Measurements from ENCODE around the gene METTL16.

DNA sequence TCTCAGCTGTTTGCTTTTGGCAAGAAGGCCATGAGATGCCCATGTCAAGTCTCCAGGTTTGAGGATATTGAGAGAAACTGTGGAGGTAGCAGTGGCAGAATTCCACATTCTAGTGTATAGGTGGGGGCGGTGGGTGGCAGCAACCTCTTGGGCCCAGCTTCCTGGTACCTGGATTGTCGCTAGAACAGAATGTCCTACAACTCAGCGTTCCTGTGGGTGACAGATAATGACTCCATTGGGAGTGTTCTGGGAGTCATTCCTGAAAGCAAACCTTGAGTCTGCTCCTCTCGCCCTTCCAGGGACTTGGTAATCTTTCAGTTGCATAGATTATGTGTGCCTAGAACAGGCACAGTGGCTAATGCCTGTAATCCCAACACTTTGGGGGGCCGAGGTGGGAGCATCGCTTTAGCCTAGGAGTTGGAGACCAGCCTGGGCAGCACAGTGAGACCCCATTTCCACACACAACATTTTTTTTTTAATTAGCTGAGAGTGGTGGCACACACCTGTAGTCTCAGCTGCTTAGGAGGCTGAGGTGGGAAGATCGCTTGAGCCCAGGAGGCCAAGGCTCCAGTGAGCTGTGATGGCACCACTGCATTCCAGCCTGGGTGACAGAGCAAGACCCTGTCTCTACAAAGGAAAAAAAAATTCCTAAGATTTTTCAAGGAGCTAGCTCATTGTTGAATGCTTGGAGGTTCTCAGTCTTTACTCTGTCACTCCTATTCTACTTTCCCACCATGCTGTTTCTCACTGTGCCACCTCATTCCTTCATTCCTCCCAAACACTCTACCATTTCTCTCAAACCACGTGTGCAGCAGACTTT is 37.9 kb upstream of the METTL16 start:
- TF ChIP-seq, protein P1, sequence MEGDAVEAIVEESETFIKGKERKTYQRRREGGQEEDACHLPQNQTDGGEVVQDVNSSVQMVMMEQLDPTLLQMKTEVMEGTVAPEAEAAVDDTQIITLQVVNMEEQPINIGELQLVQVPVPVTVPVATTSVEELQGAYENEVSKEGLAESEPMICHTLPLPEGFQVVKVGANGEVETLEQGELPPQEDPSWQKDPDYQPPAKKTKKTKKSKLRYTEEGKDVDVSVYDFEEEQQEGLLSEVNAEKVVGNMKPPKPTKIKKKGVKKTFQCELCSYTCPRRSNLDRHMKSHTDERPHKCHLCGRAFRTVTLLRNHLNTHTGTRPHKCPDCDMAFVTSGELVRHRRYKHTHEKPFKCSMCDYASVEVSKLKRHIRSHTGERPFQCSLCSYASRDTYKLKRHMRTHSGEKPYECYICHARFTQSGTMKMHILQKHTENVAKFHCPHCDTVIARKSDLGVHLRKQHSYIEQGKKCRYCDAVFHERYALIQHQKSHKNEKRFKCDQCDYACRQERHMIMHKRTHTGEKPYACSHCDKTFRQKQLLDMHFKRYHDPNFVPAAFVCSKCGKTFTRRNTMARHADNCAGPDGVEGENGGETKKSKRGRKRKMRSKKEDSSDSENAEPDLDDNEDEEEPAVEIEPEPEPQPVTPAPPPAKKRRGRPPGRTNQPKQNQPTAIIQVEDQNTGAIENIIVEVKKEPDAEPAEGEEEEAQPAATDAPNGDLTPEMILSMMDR (conservative IDR thresholded peaks at IDR 0.05; ENCODE audit: low read length): no peak
- TF ChIP-seq EZH2phosphoT487 (IDR thresholded peaks at IDR 0.05; ENCODE audit: borderline replicate concordance): no peak
